IMR-90 (cell line): ENCODE results near the gene DOCK2. TPM values are rescaled to one million over a fixed set of nuclear protein-coding genes. Genes with fewer than 3 reads are reported as not detected.

Experiments
- ATAC-seq: fragments of 200-7000 bp; cut with Tn5 transposase; 2 replicates; pipeline ENCODE4 v1.9.1; 2020; ENCODE audit warnings: low read depth, mild to moderate bottlenecking, moderate library complexity
- BruUV-seq: library from RNA; stranded (reverse); fragments of 400-500 nt; replicated peaks from 2 replicates; lab custom pipeline; 2021; lab: Mats Ljungman, UMichigan
- CTCF ChIA-PET: fragments of 300-600 bp; formaldehyde crosslinking; extraction: SDS; loops from one replicate; lab custom pipeline; 2021; ENCODE audit warnings: antibody characterized with exemption; lab: Yijun Ruan, JAX
- POLR2A ChIA-PET: fragments of 300-600 bp; sonication (Branson Sonifier 250); formaldehyde crosslinking; loops from one replicate; lab custom pipeline; 2022; ENCODE audit warnings: antibody characterized with exemption; ENCODE audit not compliant: unreplicated experiment; lab: Charles Lee
- DNase-seq: peaks from one replicate; pipeline ENCODE4 v3.0.0; 2013
- H2AFZ ChIP-seq: replicated peaks from 2 replicates; pipeline ENCODE3; 2013; ENCODE audit warnings: low read length, mild to moderate bottlenecking; ENCODE audit not compliant: poor library complexity
- H2AK5ac ChIP-seq: 2 replicates; pipeline ENCODE4 v1.6.1; 2013; ENCODE audit warnings: low read depth, low read length, inconsistent platforms
- H2AK9ac ChIP-seq: replicated peaks from 2 replicates; pipeline ENCODE3; 2013; ENCODE audit warnings: mild to moderate bottlenecking, low read depth, low read length, moderate library complexity; ENCODE audit not compliant: poor library complexity
- H2BK120ac ChIP-seq: 2 replicates; pipeline ENCODE4 v1.6.1; 2013; ENCODE audit warnings: low read depth, low read length, inconsistent platforms
- H2BK15ac ChIP-seq: 3 replicates; pipeline ENCODE4 v1.6.1; 2013; ENCODE audit warnings: low read depth, low read length, inconsistent platforms
- H2BK20ac ChIP-seq: 2 replicates; pipeline ENCODE4 v1.6.1; 2013; ENCODE audit warnings: low read depth, mild to moderate bottlenecking, inconsistent platforms, low read length, moderate library complexity
- H2BK5ac ChIP-seq: 2 replicates; pipeline ENCODE4 v1.6.1; 2013; ENCODE audit warnings: mild to moderate bottlenecking, low read depth, low read length, inconsistent platforms; ENCODE audit not compliant: poor library complexity, severe bottlenecking
- H3K14ac ChIP-seq: replicated peaks from 2 replicates; pipeline ENCODE4 v1.6.1; 2013; ENCODE audit warnings: low read depth, low read length, inconsistent platforms
- H3K18ac ChIP-seq: 2 replicates; pipeline ENCODE4 v1.6.1; 2013; ENCODE audit warnings: low read depth, low read length, control low read depth
- H3K23ac ChIP-seq: 2 replicates; pipeline ENCODE4 v1.6.1; 2013; ENCODE audit warnings: low read depth, low read length, inconsistent platforms
- H3K27ac ChIP-seq: 2 replicates; pipeline ENCODE4 v1.5.1; 2013; ENCODE audit warnings: mild to moderate bottlenecking, control low read depth, low read length; ENCODE audit not compliant: insufficient read depth
- H3K27me3 ChIP-seq: 2 replicates; pipeline ENCODE4 v1.6.1; 2013; ENCODE audit warnings: low read length; ENCODE audit not compliant: control insufficient read depth, insufficient read depth
- H3K36me3 ChIP-seq: 2 replicates; pipeline ENCODE4 v1.6.1; 2013; ENCODE audit warnings: low read length, mixed read lengths; ENCODE audit not compliant: control insufficient read depth, insufficient read depth
- H3K4ac ChIP-seq: 2 replicates; pipeline ENCODE4 v1.6.1; 2013; ENCODE audit warnings: low read depth, low read length, inconsistent platforms
- H3K4me1 ChIP-seq: 2 replicates; pipeline ENCODE4 v1.6.1; 2013; ENCODE audit warnings: low read length, mixed read lengths; ENCODE audit not compliant: control insufficient read depth, insufficient read depth
- H3K4me2 ChIP-seq: 2 replicates; pipeline ENCODE4 v1.6.1; 2013; ENCODE audit warnings: low read depth, mild to moderate bottlenecking, control low read depth, low read length, moderate library complexity
- H3K4me3 ChIP-seq: 2 replicates; pipeline ENCODE4 v1.5.1; 2013; ENCODE audit warnings: low read depth, mild to moderate bottlenecking, control low read depth, low read length, moderate library complexity; ENCODE audit not compliant: insufficient read depth
- H3K56ac ChIP-seq: 2 replicates; pipeline ENCODE4 v1.6.1; 2013; ENCODE audit warnings: low read length, inconsistent platforms; ENCODE audit not compliant: insufficient read depth; ENCODE audit errors: extremely low read depth
- H3K79me1 ChIP-seq, 2 experiments: 2 replicates each; pipeline ENCODE4 v1.6.1; 2013; ENCODE audit warnings: low read length in 2 of 2, inconsistent platforms in 1 of 2, low read depth in 1 of 2
- H3K9ac ChIP-seq: 2 replicates; pipeline ENCODE4 v1.6.1; 2013; ENCODE audit warnings: low read depth, low read length, control low read depth
- H3K9me1 ChIP-seq: 2 replicates; pipeline ENCODE4 v1.6.1; 2013; ENCODE audit warnings: low read length, inconsistent platforms; ENCODE audit not compliant: insufficient read depth
- H3K9me3 ChIP-seq: 2 replicates; pipeline ENCODE4 v1.6.1; 2013; ENCODE audit warnings: low read length; ENCODE audit not compliant: control insufficient read depth, insufficient read depth
- H4K20me1 ChIP-seq: 2 replicates; pipeline ENCODE4 v1.6.1; 2013; ENCODE audit warnings: low read length, inconsistent platforms; ENCODE audit not compliant: insufficient read depth
- H4K5ac ChIP-seq: 2 replicates; pipeline ENCODE4 v1.6.1; 2013; ENCODE audit warnings: mild to moderate bottlenecking, low read depth, low read length, control low read depth
- H4K8ac ChIP-seq, 2 experiments: 2 replicates each; pipeline ENCODE4 v1.6.1; 2013; ENCODE audit warnings: low read depth in 2 of 2, low read length in 2 of 2, control low read depth in 1 of 2, inconsistent platforms in 1 of 2
- H4K91ac ChIP-seq: 2 replicates; pipeline ENCODE4 v1.6.1; 2013; ENCODE audit warnings: low read depth, low read length, inconsistent platforms; ENCODE audit not compliant: insufficient read depth
- BHLHE40 ChIP-seq: fragments of 150-350 bp; IDR thresholded peaks from 2 replicates; pipeline ENCODE4 v1.6.1; 2016; ENCODE audit warnings: mild to moderate bottlenecking, low read depth, low read length
- CHD1 ChIP-seq: IDR thresholded peaks from 2 replicates; pipeline ENCODE4 v1.6.1; 2012; ENCODE audit warnings: low read depth, low read length, improper control_type of control experiment
- MAZ ChIP-seq: IDR thresholded peaks from 2 replicates; pipeline ENCODE4 v1.6.1; 2012; ENCODE audit warnings: low read depth, mild to moderate bottlenecking, low read length, improper control_type of control experiment, moderate library complexity, borderline replicate concordance
- POLR2A ChIP-seq: IDR thresholded peaks from 2 replicates; pipeline ENCODE4 v1.6.1; 2012; ENCODE audit warnings: mild to moderate bottlenecking, low read depth, low read length
- RCOR1 ChIP-seq: IDR thresholded peaks from 2 replicates; pipeline ENCODE4 v1.6.1; 2012; ENCODE audit warnings: mild to moderate bottlenecking, low read length, improper control_type of control experiment; ENCODE audit not compliant: insufficient replicate concordance
- RFX5 ChIP-seq: IDR thresholded peaks from 2 replicates; pipeline ENCODE4 v1.8.0; 2012; ENCODE audit warnings: low read depth, mild to moderate bottlenecking, low read length, moderate library complexity
- WGBS, 2 experiments: methylation state at CpG; one replicate each; pipeline versions ENCODE4 v1.1.5 to v1.1.7; 2013; ENCODE audit warnings: missing lambda C conversion rate in 2 of 2; ENCODE audit not compliant: insufficient read length in 1 of 2; ENCODE audit errors: extremely low coverage in 2 of 2; 5-methylcytosine and 5-hydroxymethylcytosine counted together
- dilution Hi-C: fragments of 300-500 bp; cut with HindIII; formaldehyde crosslinking; loops from one replicate; pipeline ENCODE4 v1.14.3; 2018; ENCODE audit warnings: low sequenced_read_pairs; ENCODE audit not compliant: unreplicated experiment
- in situ Hi-C: fragments of 300-500 bp; cut with MboI; formaldehyde crosslinking; loops from 3 replicates; pipeline ENCODE4 v1.14.3; 2019; ENCODE audit warnings: low sequenced_read_pairs, inconsistent platforms, mixed read lengths
- intact Hi-C: fragments of 100-400 bp; cut with micrococcal nuclease; formaldehyde crosslinking; loops from 2 replicates; pipeline ENCODE4 v1.10.0; 2022
- polyA plus RNA-seq, 3 experiments: library from polyadenylated mRNA; depleted of rRNA; stranded (reverse); fragments of >200 nt; gene quantifications; 2 replicates each; pipeline ENCODE4 v1.2.3, GENCODE V29; 2012; ENCODE audit warnings: low replicate concordance in 1 of 3
- total RNA-seq: library from RNA; depleted of rRNA; stranded (reverse); fragments of >200 nt; gene quantifications from 2 replicates; pipeline ENCODE4 v1.2.3, GENCODE V29; 2012
- TF ChIP-seq, protein P1 (sequence below): fragments of 150-350 bp; IDR thresholded peaks from 2 replicates; pipeline ENCODE4 v1.6.1; 2017; ENCODE audit warnings: mild to moderate bottlenecking, antibody characterized with exemption, low read length, low read depth
- TF ChIP-seq, protein P2 (sequence below): fragments of 150-350 bp; IDR thresholded peaks from 2 replicates; pipeline ENCODE4 v1.6.1; 2016; ENCODE audit warnings: low read depth, mild to moderate bottlenecking, low read length, moderate library complexity, borderline replicate concordance

Gene DOCK2
- total and polyA plus RNA-seq, 2 of the 4 experiments (the other 2 are of a cell fraction), result 0.72 to 3.0 TPM

GRCh38 chr5:169848271-169848670, 211.2 kb downstream of the DOCK2 start:
- CTCF ChIA-PET, result interaction anchor here (0.5 kb wide), 1 partner anchor 47 kb away, joined by 3 read pairs; no protein-coding TSS in a partner anchor
- no peak overlapping the region for H3K14ac ChIP-seq
- no peak overlapping the region for H4K5ac ChIP-seq
- H2BK15ac ChIP-seq, result no peak overlapping the region
- intact Hi-C loops, result no loop called here
- H3K4me3 ChIP-seq, result no peak overlapping the region
- no peak overlapping the region for H2AK9ac ChIP-seq
- POLR2A ChIA-PET, result no interaction called here
- H3K27me3 ChIP-seq, result no peaks in the 10 kb centered on the region
- H2AFZ ChIP-seq, result no peak overlapping the region
- dilution Hi-C loops, result no loop called here
- H4K91ac ChIP-seq, result no peak overlapping the region
- BruUV-seq, result no TSS peak
- TF ChIP-seq MAZ (no peak), POLR2A (no peak), RFX5 (no peak), CHD1 (no peak), RCOR1 (no peak), BHLHE40 (no peak)
- TF ChIP-seq, protein P1, sequence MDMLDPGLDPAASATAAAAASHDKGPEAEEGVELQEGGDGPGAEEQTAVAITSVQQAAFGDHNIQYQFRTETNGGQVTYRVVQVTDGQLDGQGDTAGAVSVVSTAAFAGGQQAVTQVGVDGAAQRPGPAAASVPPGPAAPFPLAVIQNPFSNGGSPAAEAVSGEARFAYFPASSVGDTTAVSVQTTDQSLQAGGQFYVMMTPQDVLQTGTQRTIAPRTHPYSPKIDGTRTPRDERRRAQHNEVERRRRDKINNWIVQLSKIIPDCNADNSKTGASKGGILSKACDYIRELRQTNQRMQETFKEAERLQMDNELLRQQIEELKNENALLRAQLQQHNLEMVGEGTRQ, result no peak
- TF ChIP-seq, protein P2, sequence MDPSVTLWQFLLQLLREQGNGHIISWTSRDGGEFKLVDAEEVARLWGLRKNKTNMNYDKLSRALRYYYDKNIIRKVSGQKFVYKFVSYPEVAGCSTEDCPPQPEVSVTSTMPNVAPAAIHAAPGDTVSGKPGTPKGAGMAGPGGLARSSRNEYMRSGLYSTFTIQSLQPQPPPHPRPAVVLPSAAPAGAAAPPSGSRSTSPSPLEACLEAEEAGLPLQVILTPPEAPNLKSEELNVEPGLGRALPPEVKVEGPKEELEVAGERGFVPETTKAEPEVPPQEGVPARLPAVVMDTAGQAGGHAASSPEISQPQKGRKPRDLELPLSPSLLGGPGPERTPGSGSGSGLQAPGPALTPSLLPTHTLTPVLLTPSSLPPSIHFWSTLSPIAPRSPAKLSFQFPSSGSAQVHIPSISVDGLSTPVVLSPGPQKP, result no peak
- H3K23ac ChIP-seq, result no peak overlapping the region
- no peak overlapping the region for H2AK5ac ChIP-seq
- no peak overlapping the region for H2BK5ac ChIP-seq
- H3K4ac ChIP-seq, result no peak overlapping the region
- in situ Hi-C loops, result no loop called here
- 50% methylated on average over 1 of the region's 3 CpGs; no CpG with 5 or more reads in 1 of the 2 experiments for WGBS, 2 experiments
- no peak overlapping the region for H3K27ac ChIP-seq
- no peak overlapping the region for H3K4me2 ChIP-seq
- no peak overlapping the region for H2BK120ac ChIP-seq
- ATAC-seq, result no peak
- no peak overlapping the region for H3K9ac ChIP-seq
- H3K4me1 ChIP-seq, result no peaks in the 10 kb centered on the region
- H3K9me3 ChIP-seq, result peaks cover 7% of the 10 kb centered on the region
- no peaks in the 10 kb centered on the region for H3K9me1 ChIP-seq
- H3K79me1 ChIP-seq, result no peaks in the 10 kb centered on the region
- H3K18ac ChIP-seq, result no peak overlapping the region
- H3K36me3 ChIP-seq, result no peaks in the 10 kb centered on the region
- no peak overlapping the region for H4K8ac ChIP-seq
- no peaks in the 10 kb centered on the region for H4K20me1 ChIP-seq
- no peak for DNase-seq
- H3K56ac ChIP-seq, result no peak overlapping the region
- H2BK20ac ChIP-seq, result no peak overlapping the region
